Activated CD4-positive, alpha-beta T cell treated with anti-CD3 and anti-CD28 coated beads, Interleukin-2, Interleukin-4, amounts not matched to agents 100 ng/mL and 50 ng/mL, durations not matched to agents 16 hours and 8 hours (primary cell): ENCODE results near the gene ZNF548.
A peak's percentile ranks its signal among the peaks of the same experiment; 100 is the strongest.

Experiments used
- DNase-seq: peaks from one replicate; pipeline ENCODE4 v3.0.0-alpha.2; 2020; ENCODE audit warnings: low spot score

Gene ZNF548

DNA sequence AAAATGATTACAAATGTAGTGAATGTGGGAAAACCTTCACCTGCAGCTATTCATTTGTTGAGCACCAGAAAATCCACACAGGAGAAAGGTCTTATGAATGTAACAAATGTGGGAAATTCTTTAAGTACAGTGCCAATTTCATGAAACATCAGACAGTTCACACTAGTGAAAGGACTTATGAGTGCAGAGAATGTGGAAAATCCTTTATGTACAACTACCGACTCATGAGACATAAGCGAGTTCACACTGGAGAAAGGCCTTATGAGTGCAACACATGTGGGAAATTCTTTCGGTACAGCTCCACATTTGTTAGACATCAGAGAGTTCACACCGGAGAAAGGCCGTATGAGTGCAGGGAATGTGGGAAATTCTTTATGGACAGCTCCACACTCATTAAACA is 9.2 kb downstream of the ZNF548 start:
- no peak for DNase-seq

DNA sequence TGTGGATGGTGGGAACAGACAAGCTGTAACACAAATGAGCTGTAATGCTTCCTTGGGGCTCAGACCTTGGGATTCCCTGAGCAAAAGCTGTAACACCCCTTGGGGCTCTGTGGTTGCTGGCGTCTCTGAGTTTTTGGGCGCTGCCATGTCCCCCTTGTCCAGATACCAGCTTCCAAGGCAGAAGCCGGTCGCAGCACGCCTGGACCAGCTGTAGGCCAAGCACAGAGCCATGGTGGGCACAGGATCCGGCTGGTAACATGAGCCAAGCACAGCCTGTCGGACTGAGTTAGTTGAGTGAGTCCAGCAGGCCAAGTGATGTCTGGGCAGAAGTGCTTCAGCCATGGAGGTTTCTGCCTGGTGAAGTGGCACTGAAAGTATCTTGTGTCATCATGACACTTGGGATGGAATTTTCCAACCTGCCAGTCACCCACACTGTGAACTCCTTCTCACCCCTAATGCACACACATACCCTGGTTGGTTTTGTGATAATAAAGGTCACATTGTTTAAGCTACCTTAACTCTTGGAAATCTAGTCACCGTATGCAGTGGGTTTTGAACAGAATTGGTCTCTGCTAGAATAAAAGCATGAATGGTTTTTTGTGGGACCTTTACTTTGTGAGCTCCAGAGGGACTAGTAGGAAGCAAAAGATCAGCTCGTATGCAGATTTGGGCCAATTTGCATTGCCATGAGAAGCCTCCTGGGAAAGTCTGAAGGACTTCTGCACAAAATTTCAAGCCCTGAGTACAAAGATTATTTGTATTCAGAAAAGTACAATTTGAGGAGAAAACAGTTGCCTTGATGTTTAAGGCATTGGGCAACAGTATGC is 14.3 kb downstream of the ZNF548 start:
- no peak for DNase-seq

DNA sequence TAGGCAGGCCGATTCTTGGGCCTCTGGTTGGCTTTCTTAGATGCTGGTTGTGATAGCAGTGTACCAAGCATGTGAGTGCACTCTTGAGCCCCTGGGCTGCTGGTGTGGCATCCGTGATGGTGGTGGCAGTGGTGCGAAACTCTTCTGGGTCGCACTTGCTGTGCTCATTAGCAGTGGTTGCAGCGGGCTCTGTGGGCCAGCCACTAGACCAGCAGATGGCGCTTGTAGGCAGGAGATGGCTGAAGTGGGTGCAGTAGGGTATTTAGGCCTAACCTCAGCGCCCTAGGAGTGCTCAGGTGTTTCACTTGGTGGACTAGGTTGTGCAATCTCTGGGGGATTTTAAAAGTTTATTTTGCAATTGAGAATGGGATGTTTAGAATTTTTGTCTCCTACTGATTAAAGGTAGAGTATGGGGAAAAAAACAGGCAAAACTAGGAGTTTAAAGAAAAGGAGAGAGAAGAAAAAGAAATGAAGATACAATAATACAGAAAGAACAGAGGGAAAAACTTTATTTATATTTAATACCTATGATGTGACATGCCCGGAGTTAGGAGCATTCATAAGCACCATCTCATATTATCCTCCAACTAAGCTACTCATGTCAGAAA is 17.0 kb downstream of the ZNF548 start:
- DNase-seq = peak; percentile 56

DNA sequence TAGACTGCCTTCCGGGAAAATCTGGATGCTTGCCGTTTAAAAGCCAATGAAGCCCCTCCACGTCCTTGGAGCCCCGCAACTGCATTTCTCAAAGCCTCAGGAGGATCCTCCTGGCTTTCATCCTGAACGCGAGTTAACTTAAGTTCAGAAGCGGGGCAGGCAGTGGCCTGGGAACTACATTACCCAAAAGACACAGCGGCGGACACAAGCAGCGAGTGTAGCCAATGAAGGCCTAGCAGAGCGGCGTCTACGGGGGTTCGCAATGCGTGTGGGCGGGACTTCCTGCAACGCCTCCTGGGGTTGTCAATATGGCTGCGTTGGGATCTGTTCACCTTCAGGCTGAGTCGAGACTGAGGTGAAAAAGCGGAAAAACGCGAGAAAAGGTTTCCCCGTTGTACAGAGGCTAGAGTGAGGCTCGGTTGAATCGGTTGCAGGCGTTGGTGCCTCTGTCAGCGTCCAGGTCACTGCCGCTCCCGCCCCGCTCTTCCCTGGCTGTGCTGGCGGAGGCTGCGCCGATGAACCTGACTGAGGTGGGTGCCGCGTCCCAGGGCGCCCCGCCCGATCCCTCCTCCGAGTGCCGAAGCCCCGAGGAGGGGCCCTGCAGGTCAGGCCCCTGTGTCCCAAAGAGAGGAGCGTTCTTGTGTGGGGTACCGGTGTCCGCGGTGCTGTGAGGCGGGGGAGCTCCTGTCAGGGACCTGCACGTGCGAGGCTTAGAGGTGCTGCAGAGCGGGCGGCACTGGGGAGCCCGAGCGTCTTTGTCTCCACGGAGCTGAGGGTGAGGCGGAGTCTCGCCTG is 21.4 kb downstream of the ZNF548 start, which contains the start of gene ZNF17:
Gene ZNF17, plus strand, starts transcription at position 285 of the 795 bp plus-strand sequence. CDS start 2,455 bp downstream, outside the sequence.
- peak; percentile 94 for DNase-seq

DNA sequence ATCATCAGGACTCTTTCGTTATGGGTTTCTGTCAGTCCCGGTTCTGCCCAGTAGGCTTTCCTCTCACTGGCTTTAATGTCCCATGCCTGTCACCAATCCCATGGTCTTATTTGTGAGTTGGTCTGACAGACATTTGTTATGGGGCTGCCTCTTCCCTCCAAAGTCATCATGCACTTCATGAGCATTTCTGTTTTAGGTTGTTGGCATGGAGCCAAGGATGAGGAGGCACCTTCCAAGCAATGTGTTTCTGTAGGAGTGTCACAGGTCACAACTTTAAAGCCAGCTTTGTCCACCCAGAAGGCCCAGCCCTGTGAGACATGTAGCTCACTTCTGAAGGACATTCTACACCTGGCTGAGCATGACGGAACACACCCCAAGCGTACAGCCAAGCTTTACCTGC is 29.8 kb downstream of the ZNF548 start:
- DNase-seq = no peak

DNA sequence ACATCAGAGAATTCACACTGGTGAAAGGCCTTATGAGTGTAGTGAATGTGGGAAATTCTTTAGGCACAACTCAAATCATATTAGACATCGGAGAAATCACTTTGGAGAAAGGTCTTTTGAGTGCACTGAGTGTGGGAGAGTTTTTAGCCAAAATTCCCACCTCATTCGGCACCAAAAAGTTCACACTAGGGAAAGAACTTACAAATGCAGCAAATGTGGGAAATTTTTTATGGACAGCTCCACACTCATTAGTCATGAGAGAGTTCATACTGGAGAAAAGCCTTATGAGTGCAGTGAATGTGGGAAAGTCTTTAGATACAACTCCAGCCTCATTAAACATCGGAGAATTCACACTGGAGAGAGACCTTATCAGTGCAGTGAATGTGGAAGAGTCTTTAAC is 31.4 kb downstream of the ZNF548 start:
- no peak for DNase-seq

DNA sequence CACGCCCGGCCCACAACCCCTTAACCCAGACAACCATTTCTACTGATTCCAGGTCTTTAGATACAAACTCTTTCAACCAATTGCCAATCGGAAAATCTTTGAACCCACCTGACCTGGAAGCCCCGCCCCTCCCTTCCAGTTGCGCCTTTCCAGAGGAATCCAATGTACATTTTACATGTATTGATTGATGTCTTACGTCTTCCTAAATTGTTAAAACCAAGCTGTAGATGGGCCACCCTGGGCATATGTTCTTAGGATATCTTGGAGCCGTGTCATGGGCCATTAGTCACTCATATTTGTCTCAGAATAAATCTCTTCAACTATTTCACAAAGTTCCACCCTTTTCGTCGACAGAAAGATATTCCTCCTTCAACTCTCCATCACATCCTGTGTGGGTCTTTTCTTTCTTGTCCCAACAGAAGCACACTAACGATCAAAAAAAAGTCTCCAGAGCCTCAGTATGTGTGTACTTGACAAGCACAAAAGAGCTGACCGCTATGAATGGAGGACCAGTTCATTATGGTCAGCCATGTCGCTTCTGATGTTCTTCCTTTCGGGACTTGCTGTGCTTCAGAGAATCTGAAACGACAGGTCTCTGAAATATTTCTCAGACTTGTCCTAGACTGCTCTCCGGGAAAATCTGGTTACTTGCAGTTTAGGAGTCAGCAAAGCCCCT is 44.9 kb downstream of the ZNF548 start:
- DNase-seq = no peak

DNA sequence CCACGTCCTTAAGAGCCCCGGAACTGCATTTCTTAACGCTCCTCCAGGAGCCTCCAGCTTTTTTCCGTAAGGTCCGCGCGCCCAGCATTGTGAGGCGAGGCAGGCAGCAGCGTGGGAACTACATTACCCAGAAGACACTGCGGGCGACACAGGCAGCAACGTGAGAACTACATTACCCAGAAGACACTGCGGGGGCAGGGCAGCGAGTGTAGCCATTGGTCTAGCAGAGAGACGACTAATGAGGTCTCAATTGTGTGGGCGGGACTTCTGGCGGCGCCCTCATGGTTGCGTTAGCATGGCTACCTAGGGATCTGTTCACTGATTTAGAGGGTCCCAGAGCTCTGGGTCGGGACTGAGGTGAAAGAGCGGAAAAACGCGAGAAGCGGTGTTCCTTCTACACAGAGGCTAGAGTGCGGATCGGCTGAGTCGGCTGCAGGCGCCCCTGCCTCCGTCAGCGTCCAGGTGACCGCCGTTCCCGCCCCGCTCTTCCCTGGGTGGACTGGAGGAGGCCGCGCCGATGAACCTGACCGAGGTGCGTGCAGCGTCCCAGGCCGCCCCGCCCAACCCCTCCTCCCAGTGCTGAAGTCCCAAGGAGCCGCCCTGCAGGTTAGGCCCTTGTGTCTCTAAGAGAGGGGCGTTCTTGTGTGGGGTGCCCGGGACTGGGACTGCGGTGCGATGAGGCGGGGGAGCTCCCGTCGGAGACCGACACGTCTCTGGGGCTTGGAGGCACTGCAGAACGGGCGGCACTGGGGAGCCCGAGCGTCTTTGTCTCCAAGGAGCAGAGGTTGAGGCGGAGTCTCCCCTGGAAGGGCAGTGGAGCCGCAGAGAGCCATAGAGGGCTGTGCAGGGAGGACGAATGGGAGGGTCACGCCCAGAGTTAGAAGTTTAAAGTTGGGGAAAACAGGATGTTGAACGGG is 45.7 kb downstream of the ZNF548 start, which contains the start of gene ZNF749:
Gene ZNF749, plus strand, starts transcription at position 264 of the 917 bp plus-strand sequence. Its CDS starts 254 bp downstream, at position 518.
- DNase-seq = peak; percentile 98

DNA sequence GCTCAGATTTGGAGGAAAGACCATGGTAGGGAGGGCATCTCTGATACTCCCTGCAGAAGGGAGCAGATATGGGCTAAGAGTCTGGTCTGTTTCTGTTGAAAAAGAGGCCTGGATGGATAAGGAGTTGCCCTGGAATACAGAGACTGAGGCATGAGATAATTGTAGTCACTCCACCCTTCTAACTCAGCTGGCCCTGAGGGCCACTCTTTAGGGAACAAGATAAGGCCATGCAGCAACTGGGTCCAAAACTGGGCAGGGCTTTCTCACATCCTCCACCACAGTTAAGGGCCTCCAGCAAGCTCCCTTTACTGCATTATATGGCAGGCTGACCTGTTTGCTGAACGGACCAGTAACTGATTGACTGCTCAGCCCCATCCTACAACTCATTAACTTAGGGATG is 46.8 kb downstream of the ZNF548 start:
- DNase-seq = no peak

DNA sequence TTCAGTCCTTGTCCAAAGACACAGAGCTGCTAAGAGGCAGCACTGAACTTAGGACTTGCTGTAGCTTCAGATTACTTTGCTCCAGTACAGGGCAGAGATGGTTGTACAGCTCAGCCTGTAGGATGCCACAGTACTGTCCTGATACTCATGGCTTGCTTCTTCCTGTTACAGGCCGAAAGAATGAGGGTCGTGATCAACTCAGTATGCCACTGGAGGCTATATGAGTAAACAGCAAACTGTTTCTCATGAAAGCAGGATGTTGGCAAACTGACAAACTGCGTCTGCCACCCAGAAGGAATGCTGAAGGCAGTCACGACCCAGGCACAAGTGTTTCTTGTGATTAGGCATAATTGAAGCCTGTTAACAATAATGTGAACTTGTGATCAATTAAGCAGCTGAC is 48.3 kb downstream of the ZNF548 start:
- DNase-seq = no peak

DNA sequence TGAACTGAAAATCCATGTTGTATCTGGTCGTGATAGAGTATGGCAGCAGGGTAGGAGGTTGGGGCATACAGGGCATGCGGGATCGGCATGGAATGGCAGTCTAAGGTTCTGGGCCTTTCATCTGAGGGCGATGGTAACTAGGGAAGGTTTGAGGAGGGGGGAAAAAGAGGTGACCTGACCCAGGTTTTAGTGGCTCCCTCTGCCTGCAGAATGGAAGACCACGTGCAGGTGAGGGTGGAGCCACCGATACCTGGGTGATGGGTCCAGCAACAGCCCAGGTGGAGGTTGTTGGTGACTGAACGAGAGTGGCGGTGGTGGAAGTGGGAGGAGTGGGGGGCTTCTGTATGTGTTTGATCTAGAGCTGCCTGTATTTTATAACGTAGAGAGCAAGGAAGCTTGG is 49.3 kb downstream of the ZNF548 start:
- no peak for DNase-seq

DNA sequence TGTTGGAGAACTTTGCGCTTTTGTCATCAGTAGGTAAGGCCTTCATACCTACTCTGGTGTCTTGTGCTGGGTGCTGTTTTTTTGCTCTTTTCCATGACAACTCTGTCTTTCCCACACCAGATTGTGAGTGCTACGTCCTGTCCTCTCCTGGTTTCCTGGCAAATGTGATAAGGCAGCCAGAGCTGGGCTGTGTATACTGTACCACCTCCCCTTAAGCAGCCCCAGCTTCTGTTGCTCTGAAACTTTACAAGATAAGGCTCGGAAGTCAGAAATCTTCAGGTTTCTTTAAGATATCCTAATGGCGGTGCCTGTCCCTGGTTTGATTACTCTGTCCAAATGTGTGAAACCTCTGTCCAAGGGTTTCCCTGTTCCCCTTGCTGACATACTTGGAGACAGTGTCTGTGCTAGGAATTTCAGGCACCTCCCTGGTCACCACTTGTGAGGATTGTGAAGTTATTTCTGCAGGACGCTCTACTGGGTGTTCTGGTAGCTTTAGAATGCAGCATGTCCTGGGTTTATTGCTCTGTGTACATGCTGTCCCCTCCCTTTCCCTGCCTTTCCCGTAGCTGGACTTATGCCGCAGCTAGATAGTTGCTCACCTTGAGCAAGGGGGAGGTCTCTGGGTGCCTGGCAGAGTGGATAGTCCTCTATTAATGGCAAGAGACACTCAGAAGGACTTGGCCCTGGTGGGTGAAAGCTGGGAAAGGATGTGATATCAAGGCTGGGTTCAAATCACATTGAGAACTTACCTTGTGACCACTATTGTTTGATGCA is 52.5 kb downstream of the ZNF548 start:
- no peak for DNase-seq

DNA sequence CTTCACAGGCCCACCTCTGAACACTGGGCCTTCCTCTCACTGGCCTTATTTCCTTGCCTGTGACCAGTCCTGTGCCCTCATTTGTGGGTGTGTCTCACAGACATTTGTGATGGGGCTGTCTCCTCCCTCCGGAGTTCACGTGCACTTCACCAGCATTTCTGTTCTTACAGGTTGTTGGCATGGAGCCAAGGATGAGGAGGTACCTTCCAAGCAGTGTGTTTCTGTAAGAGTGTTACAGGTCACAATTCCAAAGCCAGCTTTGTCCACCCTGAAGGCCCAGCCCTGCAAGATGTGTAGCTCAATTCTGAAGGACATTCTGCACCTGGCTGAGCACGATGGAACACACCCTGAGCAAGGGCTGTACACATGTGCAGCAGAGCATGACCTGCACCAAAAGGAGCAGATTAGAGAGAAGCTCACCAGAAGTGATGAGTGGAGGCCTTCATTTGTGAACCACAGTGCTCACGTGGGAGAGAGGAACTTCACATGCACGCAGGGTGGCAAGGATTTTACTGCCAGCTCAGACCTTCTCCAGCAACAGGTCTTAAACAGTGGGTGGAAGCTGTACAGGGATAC is 53.6 kb downstream of the ZNF548 start:
- no peak for DNase-seq

DNA sequence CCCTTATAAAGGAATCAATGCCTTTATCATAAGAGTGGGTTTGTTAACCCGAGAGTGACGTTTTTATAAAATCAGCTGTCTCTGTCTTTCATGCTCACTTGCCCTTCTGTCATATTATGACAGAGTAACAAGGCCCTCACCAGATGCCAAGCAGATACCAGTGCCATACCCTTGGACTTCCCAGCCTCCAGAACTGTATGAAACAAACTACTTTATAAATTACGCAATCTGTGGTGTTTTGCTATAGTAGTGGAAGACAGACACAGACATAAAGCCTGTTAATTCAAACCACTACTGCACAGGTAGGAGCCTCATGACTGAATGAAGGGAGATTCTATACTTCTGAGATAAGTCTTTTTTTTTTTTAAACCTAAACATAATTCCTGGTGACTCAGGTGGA is 62.7 kb downstream of the ZNF548 start:
- no peak for DNase-seq
